COLO829 (cell line): ENCODE measurements around the gene MFRP.

Source experiments
- DNase-seq: peaks from one replicate; pipeline ENCODE4 v3.0.0; 2012; ENCODE audit warnings: low spot score

MFRP gene

DNA sequence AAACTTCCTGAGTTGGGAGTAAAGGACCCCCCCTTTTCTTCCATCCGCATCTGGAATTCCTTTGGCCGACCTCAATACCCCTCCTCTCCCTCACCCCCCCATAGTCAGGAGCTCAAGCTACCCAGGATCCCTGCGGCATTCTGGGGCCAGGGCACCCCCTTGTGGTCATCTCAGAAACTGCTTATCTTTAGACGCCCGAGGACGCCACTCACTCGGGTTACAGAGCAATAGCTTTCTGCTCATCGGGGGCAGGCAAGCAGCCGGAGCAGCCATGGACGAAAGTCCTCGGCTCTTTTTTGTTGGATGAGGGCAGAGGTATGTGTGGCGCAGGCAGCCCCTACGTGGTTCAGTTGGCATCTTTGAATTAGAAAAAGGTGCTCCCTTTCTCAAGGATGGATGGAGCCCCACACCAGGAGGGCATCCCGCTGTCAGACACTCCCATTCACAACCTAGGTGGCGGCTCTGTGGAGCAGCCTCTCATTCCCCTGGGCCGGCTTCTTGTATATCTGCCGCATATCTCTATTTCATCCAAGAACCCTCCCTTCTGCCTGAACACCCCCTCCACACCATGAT lies 8.1 kb downstream of the MFRP start:
- DNase-seq = peak; percentile 78

DNA sequence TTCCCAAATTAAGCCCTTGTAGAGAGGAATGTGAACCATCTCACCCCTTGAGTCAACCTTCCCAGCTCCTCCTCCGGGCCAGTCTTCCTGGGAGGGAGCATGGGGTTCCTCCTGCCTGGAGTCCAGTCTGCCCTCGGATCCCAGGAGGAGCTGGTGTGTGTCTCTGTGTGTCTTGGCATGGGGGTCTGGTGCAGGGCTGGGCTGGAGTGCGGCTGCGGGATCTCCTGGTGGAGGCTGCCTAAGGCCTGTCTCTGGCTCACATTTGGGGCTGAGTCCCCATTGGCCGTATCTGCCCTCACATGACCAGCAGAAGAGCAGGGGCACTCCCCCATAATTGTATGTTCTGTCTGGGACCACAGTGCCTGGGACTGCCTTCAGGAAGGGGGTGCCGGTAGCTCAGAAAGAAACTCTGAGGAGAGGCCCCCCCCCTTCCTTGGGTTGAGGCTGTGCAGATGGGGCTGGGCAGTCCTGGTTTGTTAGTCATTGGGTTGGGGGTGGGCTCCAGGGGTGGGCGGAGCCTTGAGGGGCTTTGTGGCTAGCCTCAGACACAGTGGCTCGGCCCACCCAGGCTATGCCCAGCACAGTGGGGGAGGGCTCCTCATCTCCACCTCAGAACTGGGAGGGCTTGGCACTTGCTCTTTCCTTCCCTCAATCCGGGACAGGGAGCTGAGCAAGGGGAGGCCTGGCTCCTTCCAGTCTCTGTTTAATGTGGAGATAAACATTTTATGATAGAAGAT lies 8.8 kb downstream of the MFRP start:
- no peak for DNase-seq

DNA sequence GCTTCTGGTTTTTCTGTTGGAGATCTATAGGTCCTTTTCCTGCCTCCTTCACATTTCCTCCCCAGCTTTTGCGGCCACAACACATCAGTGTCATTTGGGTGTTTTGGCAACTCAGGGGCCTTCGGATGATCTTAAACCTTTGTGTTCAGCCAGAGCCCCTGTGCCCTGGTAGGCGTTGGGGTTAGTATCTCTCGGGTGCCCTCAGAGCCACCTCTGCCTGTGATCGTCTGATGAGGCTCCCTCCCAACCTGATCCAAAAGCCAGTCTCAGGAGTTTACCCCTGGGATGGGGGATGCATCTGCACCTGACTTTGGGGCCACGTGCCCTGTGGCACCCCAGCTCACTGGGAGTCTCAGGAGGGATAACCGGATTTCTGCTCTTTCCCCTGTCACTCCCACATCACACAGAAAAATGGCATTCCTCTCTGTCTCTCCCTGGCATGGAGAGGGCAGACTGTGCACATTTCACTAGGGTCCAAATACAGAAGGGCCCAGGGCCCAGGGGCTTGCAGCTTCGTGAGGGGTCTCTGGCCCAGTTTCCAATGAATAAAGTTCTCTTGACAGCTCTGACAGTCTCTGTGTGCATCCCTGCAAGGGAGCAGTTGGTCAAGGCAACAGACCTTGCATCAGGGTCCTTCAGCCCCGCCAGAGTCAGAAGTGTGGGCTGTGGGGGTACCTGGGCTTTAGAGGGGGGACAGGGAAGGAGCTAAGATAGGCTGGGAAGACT lies 9.6 kb downstream of the MFRP start:
- no peak for DNase-seq

DNA sequence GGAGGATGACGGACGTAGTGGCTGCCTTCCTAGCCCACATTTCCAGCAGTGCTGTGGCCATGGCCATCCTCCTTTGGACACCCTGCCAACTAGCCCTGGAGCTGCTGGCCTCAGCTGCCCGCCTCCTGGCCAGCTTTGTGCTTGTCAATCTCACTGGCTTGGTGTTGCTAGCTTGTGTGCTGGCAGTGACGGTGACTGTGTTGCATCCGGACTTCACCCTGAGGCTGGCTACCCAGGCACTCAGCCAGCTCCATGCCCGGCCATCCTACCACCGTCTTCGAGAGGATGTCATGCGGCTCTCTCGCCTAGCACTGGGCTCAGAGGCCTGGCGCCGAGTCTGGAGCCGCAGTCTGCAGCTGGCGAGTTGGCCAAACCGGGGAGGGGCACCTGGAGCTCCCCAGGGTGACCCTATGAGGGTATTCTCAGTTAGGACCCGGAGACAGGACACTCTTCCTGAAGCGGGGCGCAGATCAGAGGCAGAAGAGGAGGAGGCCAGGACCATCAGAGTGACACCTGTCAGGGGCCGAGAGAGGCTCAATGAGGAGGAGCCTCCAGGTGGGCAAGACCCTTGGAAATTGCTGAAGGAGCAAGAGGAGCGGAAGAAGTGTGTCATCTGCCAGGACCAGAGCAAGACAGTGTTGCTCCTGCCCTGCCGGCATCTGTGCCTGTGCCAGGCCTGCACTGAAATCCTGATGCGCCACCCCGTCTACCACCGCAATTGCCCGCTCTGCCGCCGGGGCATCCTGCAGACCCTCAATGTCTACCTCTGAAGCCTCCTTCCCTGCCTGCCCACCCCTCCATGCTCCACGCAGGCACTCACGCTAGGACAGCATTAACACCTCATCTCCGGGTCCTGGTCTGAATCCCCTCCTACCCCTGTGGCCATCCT lies 10.6 kb downstream of the MFRP start:
- DNase-seq = no peak

DNA sequence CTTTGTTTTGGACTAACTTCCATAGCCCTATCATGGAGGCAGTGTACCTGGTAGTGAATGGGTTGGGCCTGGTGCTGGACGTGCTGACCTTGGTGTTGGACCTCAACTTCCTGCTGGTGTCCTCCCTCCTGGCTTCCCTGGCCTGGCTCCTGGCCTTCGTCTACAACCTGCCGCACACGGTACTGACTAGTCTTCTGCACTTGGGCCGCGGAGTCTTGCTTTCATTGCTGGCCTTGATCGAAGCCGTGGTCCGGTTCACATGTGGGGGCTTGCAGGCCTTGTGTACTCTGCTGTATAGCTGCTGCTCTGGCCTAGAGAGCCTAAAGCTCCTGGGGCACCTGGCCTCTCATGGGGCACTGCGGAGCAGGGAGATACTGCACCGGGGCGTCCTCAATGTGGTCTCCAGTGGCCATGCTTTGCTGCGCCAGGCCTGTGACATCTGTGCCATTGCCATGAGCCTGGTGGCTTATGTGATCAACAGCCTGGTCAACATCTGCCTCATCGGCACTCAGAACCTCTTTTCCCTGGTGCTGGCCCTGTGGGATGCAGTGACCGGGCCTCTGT lies 11.3 kb downstream of the MFRP start:
- DNase-seq = no peak

DNA sequence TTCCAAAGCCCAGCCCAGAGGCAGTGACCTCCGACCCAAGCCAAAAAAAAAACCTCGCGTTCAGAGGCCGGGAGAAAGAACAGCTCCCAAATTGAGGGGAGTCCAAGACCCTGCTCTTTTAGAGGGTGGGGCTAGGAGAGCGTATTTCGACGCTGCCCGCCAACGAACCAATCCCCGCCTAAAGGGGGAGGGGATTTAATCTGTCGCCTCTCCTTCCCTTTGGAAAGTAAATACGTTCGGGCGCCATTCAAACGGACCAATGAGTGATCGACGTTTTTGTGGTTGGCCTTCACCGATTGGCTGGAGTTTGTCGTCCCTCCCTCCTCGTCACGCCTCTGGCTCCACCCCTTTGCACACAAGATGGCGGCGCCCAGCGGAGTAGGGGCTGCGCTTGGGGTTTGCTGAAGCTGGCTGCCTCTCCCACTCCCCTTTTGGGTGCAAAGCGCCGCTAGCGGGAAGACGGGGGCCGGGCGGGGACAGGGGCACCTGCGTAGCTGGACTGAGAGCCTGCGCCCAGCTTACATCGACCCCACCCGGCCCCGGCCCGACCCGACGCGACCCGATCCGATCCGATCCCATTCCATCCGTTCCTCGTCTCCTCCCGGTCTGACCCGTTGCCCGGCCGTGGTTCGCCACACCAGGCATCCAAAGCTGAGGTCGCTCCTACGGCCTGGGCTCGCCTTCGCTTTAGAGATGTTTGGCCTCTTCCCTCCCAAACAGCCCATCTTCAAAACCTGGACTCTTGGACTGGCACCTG lies 12.2 kb downstream of the MFRP start, which contains the start of gene RNF26:
RNF26 (plus strand) TSS at position 354 of the 757 bp plus-strand sequence. CDS start 596 bp downstream, outside the sequence.
- peak; percentile 100 for DNase-seq

DNA sequence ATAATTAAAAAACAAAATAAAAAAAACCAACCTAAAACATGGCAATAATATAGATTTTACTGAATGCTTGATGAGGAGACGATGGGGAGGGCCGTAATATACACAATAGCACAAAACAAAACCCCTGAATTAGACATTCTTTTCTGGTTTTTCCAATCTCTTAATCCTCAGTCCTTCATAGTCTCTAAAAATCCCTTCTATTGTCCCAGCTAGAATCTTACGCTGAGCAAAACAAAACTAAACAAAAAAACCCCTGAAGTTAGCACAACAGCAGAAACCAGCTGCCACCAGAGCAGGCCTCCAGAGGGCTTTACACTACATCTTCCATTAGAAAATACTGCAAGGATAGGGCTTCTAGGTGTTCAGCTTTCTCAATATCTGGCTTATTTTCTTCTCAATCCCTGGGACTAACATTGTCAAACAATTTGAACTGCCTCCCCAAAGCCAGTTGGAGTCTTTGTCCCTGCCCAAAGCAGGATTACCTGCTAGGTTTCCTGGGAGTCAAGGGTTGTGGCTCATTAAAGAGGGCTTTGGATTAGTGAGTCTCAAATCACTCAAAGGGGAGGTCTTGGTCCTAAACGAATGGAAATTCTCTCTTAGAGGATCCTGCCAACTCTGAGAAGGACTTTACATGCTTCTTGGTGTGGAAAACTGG lies 14.3 kb downstream of the MFRP start:
- DNase-seq = no peak

DNA sequence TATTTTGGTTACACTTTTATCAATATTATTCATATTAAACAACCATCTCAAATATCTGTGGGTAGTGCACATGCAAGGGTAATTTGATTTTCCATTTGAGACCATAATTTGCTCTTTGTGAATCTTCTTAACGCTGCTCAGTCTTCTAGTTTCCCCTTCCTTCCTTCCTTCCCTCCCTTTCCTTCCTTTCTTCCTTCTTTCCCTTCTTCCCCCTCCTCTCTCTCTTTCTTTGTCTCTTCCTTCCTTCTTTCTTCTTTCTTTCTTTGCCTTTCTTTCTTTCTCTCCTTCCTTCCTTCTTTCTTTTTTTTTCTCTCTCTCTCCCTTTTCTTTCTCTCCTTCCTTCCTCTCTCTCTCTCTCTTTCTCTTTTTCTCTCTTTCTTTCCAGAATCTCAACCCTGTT lies 16.3 kb downstream of the MFRP start:
- DNase-seq = no peak

DNA sequence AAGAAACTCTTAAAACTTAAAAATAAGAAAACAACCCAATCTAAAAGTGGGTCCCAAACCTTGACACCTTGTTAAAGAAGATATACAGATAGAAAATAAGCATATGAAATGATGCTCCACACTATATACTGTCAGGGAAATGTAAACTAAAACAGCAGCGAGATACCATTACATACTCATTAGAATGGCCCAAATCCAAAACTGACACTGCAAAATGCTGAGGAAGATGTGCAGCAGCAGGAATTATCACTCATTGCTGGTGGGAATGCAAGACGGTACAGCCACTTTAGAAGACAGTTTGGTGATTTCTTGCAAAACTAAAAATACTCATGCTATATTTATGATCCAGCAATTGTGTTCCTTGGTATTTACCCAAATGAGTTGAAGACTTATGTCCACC lies 17.2 kb downstream of the MFRP start:
- DNase-seq = no peak

DNA sequence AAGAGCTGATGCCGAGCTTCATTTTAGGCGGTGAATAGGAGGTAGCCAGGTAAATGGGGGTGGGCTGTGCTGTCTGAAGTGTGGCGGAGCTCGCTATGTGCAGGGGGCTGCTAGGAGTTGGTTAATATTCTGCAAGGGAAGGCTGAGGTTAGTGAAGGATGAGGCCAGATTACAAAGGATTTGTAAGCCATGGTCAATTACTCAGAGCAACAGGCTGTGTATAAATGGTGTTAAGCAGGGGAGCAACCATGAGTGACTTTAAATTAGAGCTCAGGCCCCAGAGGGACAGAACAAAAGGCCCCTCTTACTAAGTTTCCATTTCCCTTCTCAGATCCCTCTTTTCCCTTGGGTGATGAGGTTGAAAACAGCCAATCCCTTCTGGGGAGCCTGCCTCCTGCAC lies 22.3 kb downstream of the MFRP start:
- DNase-seq = no peak

DNA sequence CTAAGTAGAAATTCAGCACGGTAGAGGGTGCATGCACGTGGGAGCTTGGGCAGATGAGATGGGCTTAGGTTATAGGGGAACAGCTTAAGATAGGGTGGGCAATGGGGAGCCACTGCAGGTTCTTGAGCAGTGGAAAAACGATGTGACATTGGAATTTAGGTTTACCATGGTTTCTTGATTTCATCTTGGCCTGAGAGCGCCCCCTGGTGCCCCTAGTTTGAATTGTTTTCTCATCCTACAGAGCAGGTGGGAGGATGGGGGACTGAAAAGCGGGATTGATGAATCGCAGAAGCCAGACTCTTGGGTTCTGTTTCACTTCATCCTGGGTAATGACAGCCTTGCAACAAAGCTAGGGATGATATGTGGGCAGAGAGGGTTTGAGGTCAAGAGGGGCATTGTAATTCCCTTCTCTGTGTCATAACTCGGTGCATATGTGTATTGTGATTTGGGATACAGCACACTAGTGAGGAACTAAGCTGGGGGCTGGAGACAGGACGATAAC lies 22.9 kb downstream of the MFRP start:
- peak; percentile 63 for DNase-seq

DNA sequence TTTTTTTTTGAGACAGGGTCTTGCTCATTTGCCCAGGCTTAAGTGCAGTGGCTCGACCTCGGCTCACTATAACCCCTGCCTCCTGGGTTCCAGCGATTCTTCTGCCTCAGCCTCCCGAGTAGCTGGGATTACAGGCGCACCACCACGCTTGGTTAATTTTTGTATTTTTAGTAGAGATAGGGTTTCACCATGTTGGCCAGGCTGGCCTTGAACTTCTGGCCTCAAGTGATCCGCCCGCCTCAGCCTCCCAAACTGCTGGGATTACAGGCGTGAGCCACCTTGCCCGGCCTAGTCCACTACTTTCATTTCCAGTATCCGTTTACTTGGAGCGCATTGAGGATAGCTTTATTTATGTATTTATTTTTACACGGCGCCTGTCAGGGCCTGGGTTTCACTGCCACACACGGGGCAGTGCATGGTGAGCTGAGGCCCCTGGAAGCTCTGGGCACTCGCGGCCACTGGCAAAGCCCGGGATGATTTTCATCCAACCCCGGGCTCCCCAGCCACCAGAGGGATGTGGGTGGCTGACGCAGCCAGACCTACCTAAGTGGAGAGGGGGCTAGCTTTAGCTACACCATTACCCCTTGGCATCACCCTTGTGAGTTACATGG lies 23.5 kb downstream of the MFRP start:
- DNase-seq = no peak

DNA sequence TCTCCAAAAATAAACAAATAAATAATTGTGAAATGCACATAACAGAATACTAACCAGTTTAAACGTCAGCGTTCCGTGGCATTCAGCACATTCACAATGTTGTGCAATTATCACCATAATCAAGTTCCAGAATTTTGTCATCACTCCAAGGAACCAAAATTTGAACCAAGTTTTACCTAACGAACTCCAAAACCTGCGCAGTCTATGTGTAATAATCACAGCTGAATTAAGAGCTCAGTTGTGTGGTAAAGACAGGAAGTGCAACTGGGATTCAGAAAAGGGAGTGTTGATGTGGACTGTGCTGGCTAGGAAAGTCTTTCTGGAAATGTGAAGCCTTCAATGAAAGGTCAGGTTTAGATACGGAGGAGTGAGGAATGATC lies 24.2 kb downstream of the MFRP start:
- peak; percentile 51 for DNase-seq

DNA sequence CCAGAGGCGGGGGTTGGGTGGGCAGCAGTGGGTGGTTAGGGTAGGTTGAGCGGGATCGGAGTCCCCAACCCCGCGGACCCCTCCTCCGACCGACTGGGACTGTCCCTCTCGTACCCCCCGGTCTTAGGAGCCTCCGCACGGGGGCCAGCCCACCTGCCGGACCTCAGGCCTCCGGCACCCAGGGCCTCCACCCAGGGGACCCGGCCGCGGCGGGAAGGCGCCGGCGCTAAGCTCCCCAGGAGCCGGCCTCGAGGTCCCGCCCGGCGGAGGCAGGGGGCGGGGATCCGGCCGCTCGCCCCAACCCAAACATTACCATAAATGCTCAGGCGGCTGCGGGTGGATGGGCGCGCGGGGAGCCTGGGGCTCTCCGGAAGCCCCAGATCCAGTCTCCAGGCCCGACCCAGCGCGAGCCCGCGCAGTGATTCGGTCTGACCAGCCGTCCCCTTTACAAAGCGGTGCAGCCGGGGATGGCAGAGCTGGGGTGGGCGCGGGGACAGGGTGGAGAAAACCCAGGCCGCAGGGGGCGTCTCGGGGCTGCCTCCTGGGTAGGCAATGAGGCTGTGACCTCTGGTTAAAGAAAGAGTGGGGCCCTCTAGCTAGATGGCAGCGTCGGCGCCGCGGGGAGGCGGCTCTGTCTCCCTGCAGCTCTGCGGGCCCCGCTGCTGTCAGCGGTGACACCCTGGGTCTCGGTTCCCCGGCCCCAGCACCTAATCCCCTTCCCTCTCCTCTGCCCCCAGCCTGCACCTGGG lies 25.6 kb downstream of the MFRP start:
- DNase-seq = peak; percentile 53

DNA sequence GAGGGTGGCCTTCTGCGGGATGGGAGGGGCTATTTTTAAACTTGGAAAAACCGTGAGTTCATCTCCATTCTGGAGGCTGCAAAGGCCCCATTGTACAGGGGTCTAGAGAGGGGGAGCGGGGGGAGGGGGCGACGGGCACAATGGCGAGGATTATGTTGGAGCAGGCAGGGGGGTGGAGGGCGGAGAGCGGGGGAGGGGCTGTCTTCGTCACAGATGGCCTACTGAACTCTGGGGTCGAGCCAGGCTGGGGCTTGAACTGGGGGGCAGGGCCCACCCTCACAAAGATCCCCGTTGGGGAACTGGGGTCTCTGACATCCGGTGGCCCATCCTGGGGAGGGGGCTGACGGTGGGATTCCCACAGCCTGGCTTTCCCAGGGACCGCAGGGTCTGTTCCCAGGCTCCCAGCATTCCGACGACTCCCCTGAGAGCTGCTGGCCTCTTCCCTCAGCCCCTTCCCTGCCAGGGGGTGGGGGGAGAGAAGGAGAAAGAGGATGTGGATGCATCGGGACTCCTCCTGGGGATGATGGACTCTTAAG lies 26.2 kb downstream of the MFRP start:
- peak; percentile 76 for DNase-seq

DNA sequence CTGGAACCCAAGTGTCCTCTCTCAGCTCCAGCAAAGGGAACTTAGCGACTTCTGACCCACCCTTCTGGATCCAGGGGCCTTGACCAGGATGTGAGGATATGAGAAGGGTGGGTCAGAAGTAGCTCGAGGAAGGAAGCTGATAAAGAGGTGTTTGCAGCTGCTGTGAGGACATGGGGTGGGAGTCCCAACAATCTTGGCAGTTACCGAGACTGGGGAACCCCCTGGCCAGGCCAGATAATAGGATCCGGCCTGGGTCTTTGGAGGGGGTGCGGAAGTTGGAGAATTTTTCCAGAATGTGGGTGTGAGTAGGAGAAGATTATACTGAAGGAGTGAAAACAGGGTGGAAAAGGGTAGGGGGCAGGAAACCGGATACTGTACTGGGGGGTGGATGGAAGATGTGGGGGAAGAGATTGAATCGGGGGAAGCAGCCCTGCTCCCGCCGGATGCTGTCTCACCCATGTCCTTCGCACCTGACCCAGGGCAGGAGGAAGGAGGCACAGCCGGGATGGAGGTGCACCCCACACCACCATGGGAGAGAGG lies 26.7 kb downstream of the MFRP start:
- DNase-seq = no peak

DNA sequence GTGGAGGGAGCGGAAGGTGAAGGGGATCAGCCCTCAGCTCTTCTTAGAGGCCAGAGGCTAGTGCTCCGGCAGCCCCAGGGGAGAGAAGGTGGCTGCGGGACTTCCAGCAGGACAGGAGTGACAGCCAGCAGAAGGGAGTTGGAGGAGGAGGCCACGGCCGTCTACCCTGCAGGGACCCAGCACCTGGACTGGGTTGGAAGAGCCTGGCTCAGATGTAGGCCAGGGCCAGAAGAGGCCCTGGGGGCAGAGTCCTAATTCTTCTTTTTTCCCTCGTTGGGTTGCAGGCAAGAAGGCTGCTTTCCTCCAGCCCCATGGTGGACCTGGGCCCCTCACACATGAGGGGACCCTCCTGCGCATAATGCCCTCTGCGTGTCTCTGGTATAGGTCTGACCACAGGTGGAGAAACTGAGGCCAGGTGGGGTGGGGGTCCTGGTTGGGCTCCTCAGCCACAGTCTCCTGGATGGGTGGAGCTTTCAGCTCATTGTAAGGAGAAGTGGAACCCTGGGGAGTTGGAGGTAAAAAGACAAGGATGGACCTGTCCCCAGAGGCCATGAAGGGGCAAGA lies 27.3 kb downstream of the MFRP start:
- no peak for DNase-seq
